ENCODE measurements around the gene CYB561D2. TPM values are rescaled to one million over a fixed set of nuclear protein-coding genes. Genes with fewer than 3 reads are reported as not detected.
A peak's percentile ranks its signal among the peaks of the same experiment; 100 is the strongest.

The CYB561D2 gene, protein sequence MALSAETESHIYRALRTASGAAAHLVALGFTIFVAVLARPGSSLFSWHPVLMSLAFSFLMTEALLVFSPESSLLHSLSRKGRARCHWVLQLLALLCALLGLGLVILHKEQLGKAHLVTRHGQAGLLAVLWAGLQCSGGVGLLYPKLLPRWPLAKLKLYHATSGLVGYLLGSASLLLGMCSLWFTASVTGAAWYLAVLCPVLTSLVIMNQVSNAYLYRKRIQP
- 2.2 and 13.8 TPM in 2 replicates for total RNA-seq (ENCODE audit: low replicate concordance)

DNA sequence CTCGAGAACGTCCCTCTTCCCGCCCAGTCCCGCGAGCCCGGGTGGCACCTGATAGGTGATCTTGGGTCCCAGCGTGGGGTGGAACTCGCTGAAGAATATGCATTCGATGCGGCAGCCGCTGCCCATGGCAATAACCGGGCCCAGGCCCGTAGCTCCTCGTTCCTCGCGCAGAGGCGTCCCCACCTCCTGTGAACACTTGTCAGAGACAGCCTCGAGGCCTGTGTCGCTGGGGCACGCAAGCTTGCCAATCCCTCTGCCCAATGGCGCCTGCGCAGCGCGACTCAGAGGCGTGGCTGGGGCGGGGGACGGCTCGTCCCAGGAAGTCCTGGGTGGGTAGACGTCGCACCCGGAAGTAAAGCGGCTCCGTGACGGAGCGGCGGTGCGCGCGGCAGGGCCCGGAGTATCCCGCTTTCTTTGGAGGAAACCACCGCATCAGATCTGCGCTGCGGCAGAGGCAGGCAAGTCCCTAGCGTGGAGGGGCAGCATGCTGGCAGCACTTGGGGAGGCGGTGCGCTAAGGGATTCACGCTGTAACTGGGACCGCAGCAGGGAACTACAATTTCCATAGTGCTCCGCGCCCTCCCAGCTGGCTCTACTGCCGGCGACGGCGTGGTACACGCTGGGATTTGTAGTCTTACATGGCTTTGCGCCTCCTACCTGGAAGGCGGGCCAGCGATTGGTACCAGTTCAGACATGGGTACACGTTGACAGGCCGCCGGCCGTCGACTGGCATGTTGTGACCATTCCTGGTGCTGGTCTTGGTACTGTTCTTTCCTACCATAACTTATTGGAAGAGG, at the start of gene CYB561D2, which contains the start of gene NPRL2:
CYB561D2 (plus strand) TSS at position 336 of the 796 bp plus-strand sequence. CDS start 572 bp downstream, outside the sequence.
NPRL2 (minus strand) TSS at position 249 of the 796 bp plus-strand sequence; CDS start at position 126, 123 bp downstream.
- H3K27me3 ChIP-seq, result peaks cover 8% of the 10 kb centered on the region
- H3K27ac Mint-ChIP-seq, result peak within 1 kb of the TSS; percentile 9
- DNase-seq (ENCODE audit: low spot score), result peak; percentile 95
- peak within 1 kb of the TSS; percentile 17 for H3K9ac ChIP-seq
- H2AFZ ChIP-seq (replicated peaks), result peak within 1 kb of the TSS; percentile 91
- H3F3A ChIP-seq (ENCODE audit: low read depth), result peaks cover 25% of the 10 kb centered on the region
- H3K4me3 ChIP-seq, result peak within 1 kb of the TSS; percentile 84
- no peaks in the 10 kb centered on the region for H3K36me3 ChIP-seq
- peaks cover 9% of the 10 kb centered on the region for H3K4me1 ChIP-seq
- peaks cover 11% of the 10 kb centered on the region for H3K27me3 Mint-ChIP-seq (ENCODE audit: insufficient read depth, low read depth)
- H3K9me3 ChIP-seq (ENCODE audit: low read depth), result no peaks in the 10 kb centered on the region
- peak within 1 kb of the TSS; percentile 93 for H3K4me2 ChIP-seq
- H3K4me1 Mint-ChIP-seq, result peaks cover 29% of the 10 kb centered on the region
- H3K79me2 ChIP-seq (ENCODE audit: low read depth), result peaks cover 12% of the 10 kb centered on the region
- H3K36me3 Mint-ChIP-seq, result peaks cover 5% of the 10 kb centered on the region
- no peaks in the 10 kb centered on the region for H3K9me3 Mint-ChIP-seq
- H3K27ac ChIP-seq, result no peak within 1 kb of the TSS
- TF ChIP-seq, protein P1, sequence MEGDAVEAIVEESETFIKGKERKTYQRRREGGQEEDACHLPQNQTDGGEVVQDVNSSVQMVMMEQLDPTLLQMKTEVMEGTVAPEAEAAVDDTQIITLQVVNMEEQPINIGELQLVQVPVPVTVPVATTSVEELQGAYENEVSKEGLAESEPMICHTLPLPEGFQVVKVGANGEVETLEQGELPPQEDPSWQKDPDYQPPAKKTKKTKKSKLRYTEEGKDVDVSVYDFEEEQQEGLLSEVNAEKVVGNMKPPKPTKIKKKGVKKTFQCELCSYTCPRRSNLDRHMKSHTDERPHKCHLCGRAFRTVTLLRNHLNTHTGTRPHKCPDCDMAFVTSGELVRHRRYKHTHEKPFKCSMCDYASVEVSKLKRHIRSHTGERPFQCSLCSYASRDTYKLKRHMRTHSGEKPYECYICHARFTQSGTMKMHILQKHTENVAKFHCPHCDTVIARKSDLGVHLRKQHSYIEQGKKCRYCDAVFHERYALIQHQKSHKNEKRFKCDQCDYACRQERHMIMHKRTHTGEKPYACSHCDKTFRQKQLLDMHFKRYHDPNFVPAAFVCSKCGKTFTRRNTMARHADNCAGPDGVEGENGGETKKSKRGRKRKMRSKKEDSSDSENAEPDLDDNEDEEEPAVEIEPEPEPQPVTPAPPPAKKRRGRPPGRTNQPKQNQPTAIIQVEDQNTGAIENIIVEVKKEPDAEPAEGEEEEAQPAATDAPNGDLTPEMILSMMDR (IDR thresholded peaks at IDR 0.05), result no peak
- TF ChIP-seq EZH2 (IDR thresholded peaks at IDR 0.05), result no peak
- no peak for TF ChIP-seq EZH2phosphoT487 (IDR thresholded peaks at IDR 0.05)
- H4K20me1 ChIP-seq (ENCODE audit: low read depth), result peaks cover 16% of the 10 kb centered on the region
- peak within 1 kb of the TSS; percentile 94 for H3K4me3 Mint-ChIP-seq

DNA sequence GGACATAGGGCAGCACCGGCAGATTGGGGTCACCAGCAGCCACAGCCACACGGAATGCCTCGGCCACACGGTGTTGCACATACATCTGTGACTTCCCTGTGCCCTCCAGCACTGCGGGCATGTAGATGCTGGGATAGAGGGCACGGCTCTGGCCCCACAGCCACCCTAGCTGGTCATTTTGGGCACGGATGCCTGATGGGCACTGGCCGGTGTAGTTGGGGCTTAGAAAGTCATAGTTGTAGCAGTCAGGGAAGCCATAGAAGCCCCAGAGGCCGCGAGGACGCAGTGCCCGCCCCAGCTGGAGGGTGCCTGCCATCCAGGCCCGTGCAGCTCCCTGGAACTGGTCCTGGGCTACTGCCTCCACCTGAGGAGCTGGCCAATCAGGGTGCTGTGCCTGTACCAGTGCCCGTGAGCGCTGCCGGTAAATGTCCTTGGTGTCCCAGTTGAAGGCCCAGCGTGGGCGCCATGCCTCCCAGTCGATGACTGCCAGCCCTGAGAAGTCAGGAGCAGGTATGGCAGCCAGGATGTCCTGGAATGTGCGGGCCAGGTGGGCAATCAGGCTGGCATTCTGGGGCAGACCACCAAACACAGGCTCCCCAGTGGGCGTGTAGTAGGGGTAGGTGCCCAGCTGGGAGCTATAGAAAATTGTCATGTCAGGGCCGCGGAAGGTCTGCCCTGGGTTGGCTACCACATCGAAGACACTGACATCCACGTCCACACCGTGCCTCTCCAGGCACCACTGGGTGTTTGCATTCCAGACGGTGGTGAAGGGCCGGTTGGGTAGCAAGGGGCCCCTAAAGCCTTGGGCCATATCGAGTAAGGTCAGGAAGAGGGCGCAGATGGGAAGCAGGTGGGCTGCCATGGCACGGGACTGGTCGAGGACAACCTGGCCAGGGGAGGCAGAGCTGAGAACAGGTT, 48.3 kb upstream of the CYB561D2 start:
- DNase-seq (ENCODE audit: low spot score), result peak; percentile 1
- Histone ChIP-seq H3K4me2 (no peak overlapping the region), H3K9ac (no peak overlapping the region), H3K4me3 (no peak overlapping the region), H3K9me3 (ENCODE audit: low read depth) (peaks cover 3% of the 10 kb centered on the region), H3K79me2 (ENCODE audit: low read depth) (no peaks in the 10 kb centered on the region), H4K20me1 (ENCODE audit: low read depth) (peaks cover 6% of the 10 kb centered on the region), H2AFZ (replicated peaks) (no peak overlapping the region), H3K27me3 (no peaks in the 10 kb centered on the region), H3K4me1 (peaks cover 13% of the 10 kb centered on the region), H3F3A (ENCODE audit: low read depth) (peaks cover 5% of the 10 kb centered on the region), H3K27ac (no peak overlapping the region), H3K36me3 (no peaks in the 10 kb centered on the region)
- no peak overlapping the region for H3K27ac Mint-ChIP-seq
- peaks cover 3% of the 10 kb centered on the region for H3K36me3 Mint-ChIP-seq
- no peak for TF ChIP-seq EZH2 (IDR thresholded peaks at IDR 0.05)
- TF ChIP-seq, protein P1 (IDR thresholded peaks at IDR 0.05), result no peak
- no peak for TF ChIP-seq EZH2phosphoT487 (IDR thresholded peaks at IDR 0.05)
- peaks cover 10% of the 10 kb centered on the region for H3K27me3 Mint-ChIP-seq (ENCODE audit: insufficient read depth, low read depth)
- H3K4me3 Mint-ChIP-seq, result no peak overlapping the region
- peaks cover 14% of the 10 kb centered on the region for H3K9me3 Mint-ChIP-seq
- H3K4me1 Mint-ChIP-seq, result peaks cover 25% of the 10 kb centered on the region

DNA sequence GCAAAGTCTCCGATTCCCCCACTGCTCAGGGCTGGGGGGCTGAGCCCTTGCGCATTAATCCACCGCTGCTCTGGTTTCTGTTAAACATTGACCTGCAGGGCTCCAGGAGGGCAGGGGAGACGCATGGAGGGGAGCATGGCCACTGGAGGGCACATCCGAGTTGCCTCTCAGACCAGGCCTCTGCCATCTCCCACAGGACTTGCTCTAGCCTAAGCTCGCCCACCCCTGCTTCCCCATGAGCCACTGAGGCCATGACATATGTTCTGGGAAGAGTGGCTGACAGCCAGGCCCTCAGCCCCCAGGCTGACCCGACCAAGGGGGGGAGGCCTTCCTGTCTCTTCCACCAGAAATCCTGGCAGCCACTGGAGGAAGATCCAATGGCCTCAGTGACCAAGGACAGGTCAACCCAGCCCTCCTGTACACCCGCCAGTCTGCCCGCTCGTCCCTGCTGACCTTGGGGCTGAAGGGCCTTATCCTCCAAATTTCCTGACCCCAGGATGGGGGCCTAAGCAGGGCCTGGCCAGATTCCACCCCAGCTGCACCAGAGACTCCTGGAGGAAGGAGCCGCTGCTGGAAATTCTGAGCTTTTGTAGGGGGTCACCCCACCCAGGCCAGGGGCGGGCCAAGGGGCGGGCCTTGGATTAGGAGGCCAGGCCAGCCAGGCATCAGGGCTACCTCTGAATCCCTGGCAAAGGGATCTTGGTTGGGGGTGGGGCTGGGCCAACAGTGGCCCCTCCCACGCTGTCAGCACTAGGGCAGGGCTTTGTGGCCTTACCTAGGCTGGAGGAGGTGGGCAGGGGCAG, 47.4 kb upstream of the CYB561D2 start, which contains the start of gene HYAL1:
HYAL1 (minus strand) TSS at position 562 of the 803 bp plus-strand sequence. CDS start 618 bp downstream, outside the sequence.
- Histone ChIP-seq H2AFZ (replicated peaks) (no peak within 1 kb of the TSS), H3K9ac (no peak within 1 kb of the TSS), H3K4me1 (peaks cover 13% of the 10 kb centered on the region), H3K4me3 (no peak within 1 kb of the TSS), H3K36me3 (no peaks in the 10 kb centered on the region), H3F3A (ENCODE audit: low read depth) (peaks cover 5% of the 10 kb centered on the region), H3K27ac (peak within 1 kb of the TSS; percentile 37), H4K20me1 (ENCODE audit: low read depth) (peaks cover 6% of the 10 kb centered on the region), H3K4me2 (no peak within 1 kb of the TSS), H3K9me3 (ENCODE audit: low read depth) (peaks cover 8% of the 10 kb centered on the region), H3K27me3 (no peaks in the 10 kb centered on the region), H3K79me2 (ENCODE audit: low read depth) (no peaks in the 10 kb centered on the region)
- Mint-ChIP-seq H3K27me3 (ENCODE audit: insufficient read depth, low read depth) (peaks cover 10% of the 10 kb centered on the region), H3K4me1 (peaks cover 22% of the 10 kb centered on the region), H3K9me3 (peaks cover 14% of the 10 kb centered on the region), H3K4me3 (no peak within 1 kb of the TSS), H3K27ac (no peak within 1 kb of the TSS), H3K36me3 (peaks cover 3% of the 10 kb centered on the region)
- TF ChIP-seq EZH2 (IDR thresholded peaks at IDR 0.05) (no peak), EZH2phosphoT487 (IDR thresholded peaks at IDR 0.05) (no peak)
- TF ChIP-seq, protein P1 (IDR thresholded peaks at IDR 0.05), result peak; percentile 17
- peak; percentile 69 for DNase-seq (ENCODE audit: low spot score)
